Testis (tissue), 3 donors: ENCODE measurements around the gene IFTAP. TPM values are rescaled to one million over a fixed set of nuclear protein-coding genes. Genes with fewer than 3 reads are reported as not detected.

Experiments
- DNase-seq: peaks from one replicate; pipeline ENCODE4 v3.0.0-alpha.2; 2019
- H3K27ac ChIP-seq, 2 donors: fragments of 200-600 bp; sonication (generic); one replicate each; pipeline ENCODE4 v1.5.1; 2019
- H3K27me3 ChIP-seq: fragments of 200-600 bp; sonication (generic); one replicate; pipeline ENCODE4 v1.5.1; 2019
- H3K36me3 ChIP-seq: fragments of 200-600 bp; sonication (generic); one replicate; pipeline ENCODE4 v1.5.1; 2017; ENCODE audit warnings: low read depth; ENCODE audit errors: missing control alignments
- H3K4me1 ChIP-seq: fragments of 200-600 bp; sonication (generic); one replicate; pipeline ENCODE4 v1.5.1; 2019
- H3K4me3 ChIP-seq, 2 donors: fragments of 200-600 bp; sonication (generic); one replicate each; pipeline ENCODE4 v1.5.1; 2017 to 2019
- H3K9me3 ChIP-seq: fragments of 200-600 bp; sonication (generic); one replicate; pipeline ENCODE4 v1.5.1; 2017
- CTCF ChIP-seq, 3 experiments: fragments of 450-650 bp in 2 of 3; fragments of 200-600 bp in 1 of 3; sonication (generic) in 1 of 3; IDR thresholded peaks; one replicate each; pipeline ENCODE4 v1.5.1; 2016 to 2019; ENCODE audit warnings: antibody characterized with exemption in 3 of 3, mild to moderate bottlenecking in 2 of 3, moderate library complexity in 1 of 3
- POLR2A ChIP-seq: fragments of 450-650 bp; IDR thresholded peaks from one replicate; pipeline ENCODE4 v1.6.1; 2017; ENCODE audit warnings: antibody characterized with exemption, mild to moderate bottlenecking, moderate library complexity
- WGBS, 2 donors: methylation state at CpG; one replicate each; pipeline ENCODE4 v1.1.5; 2018; 5-methylcytosine and 5-hydroxymethylcytosine counted together
- intact Hi-C: fragments of 100-400 bp; cut with DNase I; formaldehyde crosslinking; loops from one replicate; pipeline ENCODE4 v1.15.1; 2023; ENCODE audit warnings: low total_unique reads
- polyA plus RNA-seq: library from polyadenylated mRNA; stranded (reverse); fragments of 350-450 nt; fragmentation: Illumina TruSeq; extraction: RNeasy Lipid Tissue Mini Kit (QIAGEN cat#74804); gene quantifications from one replicate; pipeline ENCODE4 v1.2.3, GENCODE V29; 2014; ENCODE audit warnings: low read depth, low replicate concordance; ENCODE audit not compliant: insufficient read depth
- total RNA-seq, 2 donors: library from RNA; depleted of rRNA; stranded (reverse); fragments of >200 nt; gene quantifications; one replicate each; pipeline ENCODE4 v1.2.3, GENCODE V29; 2016

The IFTAP gene
- total and polyA plus RNA-seq, 3 donors from 2014 or later, result 42.1 to 105 (median 42.4) TPM

GRCh38 chr11:36683818-36684217, 89.5 kb downstream of the IFTAP start:
- Histone ChIP-seq H3K4me1 (no peaks in the 10 kb centered on the region), H3K4me3 (no peak overlapping the region), H3K9me3 (no peaks in the 10 kb centered on the region), H3K27ac (no peak overlapping the region), H3K27me3 (no peaks in the 10 kb centered on the region), H3K36me3 (no peaks in the 10 kb centered on the region)
- WGBS, 2 donors, result 97 to 100% methylated on average over 1 of the region's 1 CpG
- TF ChIP-seq CTCF (IDR thresholded peaks at IDR 0.05), result no peak
- TF ChIP-seq POLR2A, result no peak
- no peak for DNase-seq
- intact Hi-C loops, result no loop called here

GRCh38 chr11:36684840-36685801, 90.8 kb downstream of the IFTAP start:
- H3K36me3 ChIP-seq, result no peaks in the 10 kb centered on the region
- no peak overlapping the region for H3K27ac ChIP-seq
- H3K27me3 ChIP-seq, result no peaks in the 10 kb centered on the region
- DNase-seq, result no peak
- H3K9me3 ChIP-seq, result no peaks in the 10 kb centered on the region
- intact Hi-C loops, result no loop called here
- TF ChIP-seq CTCF (IDR thresholded peaks at IDR 0.05) (no peak), POLR2A (no peak)
- no peaks in the 10 kb centered on the region for H3K4me1 ChIP-seq
- 60 to 64% methylated on average over 12 of the region's 12 CpGs for WGBS, 2 donors
- no peak overlapping the region for H3K4me3 ChIP-seq

GRCh38 chr11:36688132-36688531, 93.8 kb downstream of the IFTAP start:
- Histone ChIP-seq H3K27ac (no peak overlapping the region), H3K27me3 (no peaks in the 10 kb centered on the region), H3K4me1 (no peaks in the 10 kb centered on the region), H3K36me3 (no peaks in the 10 kb centered on the region), H3K4me3 (no peak overlapping the region), H3K9me3 (no peaks in the 10 kb centered on the region)
- no peak for DNase-seq
- TF ChIP-seq CTCF (IDR thresholded peaks at IDR 0.05) (no peak), POLR2A (no peak)
- intact Hi-C loops, result no loop called here
- 43 to 51% methylated on average over 2 of the region's 2 CpGs for WGBS, 2 donors

- TF ChIP-seq POLR2A, result no peak
- no peak for TF ChIP-seq CTCF (IDR thresholded peaks at IDR 0.05)
- H3K36me3 ChIP-seq, result no peaks in the 10 kb centered on the region
- DNase-seq, result no peak
- H3K4me1 ChIP-seq, result no peaks in the 10 kb centered on the region
- no peak overlapping the region for H3K4me3 ChIP-seq
- no peaks in the 10 kb centered on the region for H3K27me3 ChIP-seq
- intact Hi-C loops, result no loop called here
- H3K27ac ChIP-seq, result no peak overlapping the region
- H3K9me3 ChIP-seq, result no peaks in the 10 kb centered on the region
- WGBS, 2 donors, result 83 to 87% methylated on average over 7 of the region's 7 CpGs
Measured at GRCh38 chr11:36688571-36689291, 94.4 kb downstream of the IFTAP start.
